Measurements from ENCODE around the gene FHOD3.

DNA sequence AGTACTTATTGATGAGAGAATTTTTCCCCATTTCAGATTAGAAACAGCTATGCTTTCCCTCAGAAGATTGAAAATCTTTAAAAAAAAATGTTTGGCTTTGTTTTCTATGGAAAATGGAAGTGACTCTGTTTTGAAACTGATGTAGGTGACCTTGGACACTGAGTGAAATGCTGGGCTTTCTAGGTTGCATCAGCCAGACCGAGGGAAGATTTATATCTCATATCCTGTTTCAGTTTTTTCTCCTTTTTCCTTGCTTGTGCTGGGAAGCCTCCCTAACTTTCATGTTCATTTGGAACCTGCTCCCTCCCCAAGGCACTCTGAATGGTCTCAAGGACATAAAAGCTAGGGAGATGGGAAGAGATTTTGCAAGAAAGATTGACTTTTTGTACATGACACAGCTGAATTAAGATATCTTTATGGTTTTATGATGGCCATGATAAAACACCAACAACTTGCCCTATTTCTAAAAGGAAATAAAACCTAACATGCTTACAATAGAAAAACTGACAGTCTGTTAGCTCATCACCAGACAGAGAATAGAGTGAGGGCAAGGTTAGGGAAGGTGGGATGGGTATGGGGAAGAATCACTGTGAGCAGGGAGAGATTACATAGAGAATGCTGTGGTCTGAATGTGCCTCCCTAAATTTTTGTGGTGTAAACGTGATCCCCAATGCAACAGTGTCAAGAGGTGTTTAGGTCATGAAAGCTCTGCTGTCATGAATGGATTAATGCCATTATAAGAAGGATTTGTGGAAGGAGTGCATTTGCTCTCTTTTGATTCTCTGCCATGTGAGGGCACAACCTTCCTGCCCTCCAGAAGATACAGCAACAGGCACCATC is 281.6 kb downstream of the FHOD3 start:
- TF ChIP-seq, protein P1, sequence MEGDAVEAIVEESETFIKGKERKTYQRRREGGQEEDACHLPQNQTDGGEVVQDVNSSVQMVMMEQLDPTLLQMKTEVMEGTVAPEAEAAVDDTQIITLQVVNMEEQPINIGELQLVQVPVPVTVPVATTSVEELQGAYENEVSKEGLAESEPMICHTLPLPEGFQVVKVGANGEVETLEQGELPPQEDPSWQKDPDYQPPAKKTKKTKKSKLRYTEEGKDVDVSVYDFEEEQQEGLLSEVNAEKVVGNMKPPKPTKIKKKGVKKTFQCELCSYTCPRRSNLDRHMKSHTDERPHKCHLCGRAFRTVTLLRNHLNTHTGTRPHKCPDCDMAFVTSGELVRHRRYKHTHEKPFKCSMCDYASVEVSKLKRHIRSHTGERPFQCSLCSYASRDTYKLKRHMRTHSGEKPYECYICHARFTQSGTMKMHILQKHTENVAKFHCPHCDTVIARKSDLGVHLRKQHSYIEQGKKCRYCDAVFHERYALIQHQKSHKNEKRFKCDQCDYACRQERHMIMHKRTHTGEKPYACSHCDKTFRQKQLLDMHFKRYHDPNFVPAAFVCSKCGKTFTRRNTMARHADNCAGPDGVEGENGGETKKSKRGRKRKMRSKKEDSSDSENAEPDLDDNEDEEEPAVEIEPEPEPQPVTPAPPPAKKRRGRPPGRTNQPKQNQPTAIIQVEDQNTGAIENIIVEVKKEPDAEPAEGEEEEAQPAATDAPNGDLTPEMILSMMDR (IDR thresholded peaks at IDR 0.05) = no peak
- no peak for TF ChIP-seq POLR2A (IDR thresholded peaks at IDR 0.05)
